ENCODE data around the gene STK31.
"Not testable (repeated sequence)": the region's sequence is repeated elsewhere in the genome, so short reads cannot be mapped to it uniquely, and the experiment has no call there.

The STK31 gene

DNA sequence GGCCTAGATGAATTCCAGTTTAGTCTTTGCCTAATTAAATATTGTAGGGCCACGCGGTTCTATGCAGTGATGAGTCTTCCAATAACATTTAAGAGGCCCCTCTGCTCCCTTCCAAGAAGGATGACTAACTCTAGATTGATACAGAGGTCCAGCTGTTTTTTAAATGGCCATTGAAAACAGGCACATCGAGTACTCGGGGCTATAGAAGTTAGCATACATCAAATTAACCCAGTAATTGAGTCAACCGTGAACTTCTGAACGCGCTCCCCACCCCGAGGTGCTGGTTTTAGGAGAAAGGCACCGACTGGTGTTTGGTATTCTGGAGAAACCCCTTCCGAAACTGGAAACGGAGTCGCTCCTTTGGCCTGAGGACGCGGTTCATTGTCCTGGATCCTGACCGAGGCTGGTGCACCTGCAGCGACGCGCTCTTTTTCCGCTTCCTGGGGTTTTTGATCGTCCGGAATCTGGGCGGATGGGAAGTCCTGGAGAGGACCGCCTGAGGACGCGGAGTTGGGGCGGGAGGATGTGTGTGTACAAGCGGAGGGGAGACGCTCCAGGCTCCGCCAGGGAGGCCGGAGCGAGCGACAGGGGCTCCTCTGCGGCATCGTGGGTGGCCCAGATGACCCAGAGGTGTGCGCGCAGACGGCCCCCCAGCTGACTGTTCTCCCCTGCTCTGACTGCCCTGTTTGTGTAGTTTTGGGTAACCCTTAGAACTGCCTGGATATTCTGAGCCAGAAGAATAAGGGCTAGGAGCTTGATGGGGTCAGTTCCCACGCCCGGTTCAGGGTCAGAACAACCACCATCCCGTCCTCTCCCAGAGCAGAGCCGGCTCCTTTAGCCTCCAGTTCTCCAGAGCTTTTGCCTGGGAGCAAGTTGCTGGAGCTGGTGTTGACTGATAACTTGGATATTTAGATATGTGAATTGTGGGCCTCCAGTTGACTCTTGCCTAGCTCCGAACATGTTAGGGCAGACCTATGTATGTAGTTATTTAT, 29.3 kb upstream of the STK31 start:
- H3K27ac ChIP-seq: peak overlapping the region; percentile 68
- no peak for TF ChIP-seq ZFX (IDR thresholded peaks at IDR 0.05)
- TF ChIP-seq, protein P1, sequence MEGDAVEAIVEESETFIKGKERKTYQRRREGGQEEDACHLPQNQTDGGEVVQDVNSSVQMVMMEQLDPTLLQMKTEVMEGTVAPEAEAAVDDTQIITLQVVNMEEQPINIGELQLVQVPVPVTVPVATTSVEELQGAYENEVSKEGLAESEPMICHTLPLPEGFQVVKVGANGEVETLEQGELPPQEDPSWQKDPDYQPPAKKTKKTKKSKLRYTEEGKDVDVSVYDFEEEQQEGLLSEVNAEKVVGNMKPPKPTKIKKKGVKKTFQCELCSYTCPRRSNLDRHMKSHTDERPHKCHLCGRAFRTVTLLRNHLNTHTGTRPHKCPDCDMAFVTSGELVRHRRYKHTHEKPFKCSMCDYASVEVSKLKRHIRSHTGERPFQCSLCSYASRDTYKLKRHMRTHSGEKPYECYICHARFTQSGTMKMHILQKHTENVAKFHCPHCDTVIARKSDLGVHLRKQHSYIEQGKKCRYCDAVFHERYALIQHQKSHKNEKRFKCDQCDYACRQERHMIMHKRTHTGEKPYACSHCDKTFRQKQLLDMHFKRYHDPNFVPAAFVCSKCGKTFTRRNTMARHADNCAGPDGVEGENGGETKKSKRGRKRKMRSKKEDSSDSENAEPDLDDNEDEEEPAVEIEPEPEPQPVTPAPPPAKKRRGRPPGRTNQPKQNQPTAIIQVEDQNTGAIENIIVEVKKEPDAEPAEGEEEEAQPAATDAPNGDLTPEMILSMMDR (conservative IDR thresholded peaks at IDR 0.05): no peak

DNA sequence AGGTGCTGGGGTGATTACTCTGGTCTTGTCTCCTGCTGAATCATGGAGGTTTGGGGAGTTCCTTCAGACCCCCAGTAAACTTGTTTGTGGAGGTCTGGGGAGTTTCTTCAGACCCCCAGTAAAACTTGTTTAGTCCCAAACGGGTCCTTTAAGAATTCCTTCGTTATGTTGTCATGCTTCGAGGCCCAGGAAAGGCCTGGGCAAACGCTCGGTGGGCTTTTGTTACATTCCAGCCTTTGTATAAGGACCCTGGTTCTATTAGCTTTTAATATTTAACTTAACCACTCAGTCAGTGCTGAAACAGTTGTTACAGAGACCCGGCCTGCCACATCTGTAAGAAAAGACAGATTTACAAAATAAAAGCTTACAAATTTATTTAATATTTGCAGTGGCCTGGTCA, 26.0 kb upstream of the STK31 start:
- not testable (repeated sequence) for H3K27ac ChIP-seq

DNA sequence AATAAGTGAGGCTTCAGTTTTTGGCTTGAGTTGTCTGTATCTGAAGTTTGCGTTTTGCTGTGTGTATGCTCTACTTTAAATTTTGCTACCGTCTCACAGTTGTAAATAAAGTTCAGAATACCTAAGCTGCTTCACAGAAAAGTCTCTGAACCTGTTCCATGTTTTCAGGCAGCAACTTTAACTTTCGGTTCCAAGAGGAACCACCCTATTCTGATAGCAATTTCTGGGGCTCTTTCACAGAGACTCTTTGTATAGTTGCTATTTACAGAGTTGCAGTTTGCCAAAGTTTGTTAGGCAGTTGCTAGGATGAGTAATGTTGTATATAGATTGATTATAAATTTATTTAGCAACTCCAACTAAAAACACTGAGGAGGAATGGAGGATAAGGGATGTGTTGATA, 24.3 kb upstream of the STK31 start:
- H3K27ac ChIP-seq: no peak overlapping the region
- TF ChIP-seq, protein P1 (conservative IDR thresholded peaks at IDR 0.05): no peak
- TF ChIP-seq ZFX (IDR thresholded peaks at IDR 0.05): no peak

DNA sequence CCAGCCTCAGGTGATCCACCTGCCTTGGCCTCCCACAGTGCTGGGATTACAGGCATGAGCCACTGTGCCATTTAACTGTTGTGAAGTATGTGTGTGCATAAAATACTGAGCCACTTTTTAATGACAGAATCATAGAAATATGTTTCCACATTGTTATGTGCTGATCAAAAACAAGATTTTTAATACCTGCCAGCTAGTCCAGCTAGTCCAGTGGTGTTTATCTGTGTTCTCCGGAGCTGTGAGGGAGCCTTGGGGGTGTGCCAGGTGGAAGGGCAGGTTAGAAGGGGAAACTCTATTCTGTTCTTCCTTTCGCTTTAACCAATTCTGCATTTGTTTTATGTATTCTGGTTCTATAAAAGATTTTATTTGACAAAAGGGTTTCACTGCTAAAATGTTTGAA, 23.0 kb upstream of the STK31 start:
- no peak for TF ChIP-seq ZFX (IDR thresholded peaks at IDR 0.05)
- TF ChIP-seq, protein P1 (conservative IDR thresholded peaks at IDR 0.05): no peak
- H3K27ac ChIP-seq: no peak overlapping the region

DNA sequence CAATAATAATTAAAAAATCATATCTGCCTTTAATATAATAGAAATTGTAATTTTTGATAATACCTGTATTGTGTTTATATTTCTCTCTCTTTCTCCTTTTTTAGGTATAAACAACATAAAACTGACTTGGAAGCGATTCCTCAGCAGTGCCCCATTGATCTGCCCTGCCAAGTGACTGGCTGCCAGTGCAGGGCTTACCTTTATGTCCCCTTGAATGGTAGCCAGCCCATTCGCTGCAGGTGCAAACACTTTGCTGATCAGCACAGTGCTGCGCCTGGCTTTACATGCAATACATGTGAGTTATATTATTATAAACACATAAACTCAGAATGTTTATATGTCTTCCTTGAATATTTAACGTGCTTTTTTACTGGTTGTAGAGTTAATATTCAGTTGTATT, 20.9 kb upstream of the STK31 start:
- H3K27ac ChIP-seq: no peak overlapping the region
- no peak for TF ChIP-seq ZFX (IDR thresholded peaks at IDR 0.05)
- TF ChIP-seq, protein P1 (conservative IDR thresholded peaks at IDR 0.05): no peak

DNA sequence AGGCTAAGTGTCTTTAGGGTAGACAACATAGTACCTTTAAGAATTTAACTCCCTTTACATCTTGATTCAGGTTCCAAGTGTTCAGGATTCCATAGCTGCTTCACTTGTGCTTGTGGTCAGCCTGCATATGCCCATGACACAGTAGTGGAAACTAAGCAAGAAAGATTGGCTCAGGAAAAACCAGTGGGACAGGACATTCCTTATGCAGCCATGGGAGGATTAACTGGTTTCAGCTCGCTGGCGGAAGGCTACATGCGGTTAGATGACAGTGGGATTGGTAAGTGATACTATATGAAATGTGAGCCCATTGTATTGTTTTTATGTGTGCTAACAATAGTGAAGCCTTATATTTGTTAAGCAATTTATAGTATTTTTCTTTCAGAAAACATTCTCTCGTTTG, 18.7 kb upstream of the STK31 start:
- TF ChIP-seq, protein P1 (conservative IDR thresholded peaks at IDR 0.05): no peak
- TF ChIP-seq ZFX (IDR thresholded peaks at IDR 0.05): no peak
- H3K27ac ChIP-seq: no peak overlapping the region

DNA sequence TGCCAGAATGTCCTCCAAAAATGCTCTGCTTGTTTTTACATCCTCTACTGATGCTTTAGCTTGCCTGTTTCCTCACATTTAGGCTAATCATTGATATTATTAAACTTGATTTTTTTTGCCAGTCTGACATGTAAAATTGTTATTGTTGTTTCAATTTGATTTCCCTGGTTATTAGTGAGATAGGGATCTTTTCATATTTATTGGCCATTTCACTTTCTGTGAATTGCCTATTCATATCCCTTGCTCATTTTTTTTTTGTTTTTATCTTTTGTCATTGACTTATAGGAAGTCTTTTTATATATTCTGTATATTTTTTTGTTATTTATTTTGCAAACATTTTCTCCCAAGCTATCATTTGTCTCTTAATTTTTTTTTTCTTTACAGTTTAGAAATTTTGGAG, 16.8 kb upstream of the STK31 start:
- no peak overlapping the region for H3K27ac ChIP-seq
- no peak for TF ChIP-seq ZFX (IDR thresholded peaks at IDR 0.05)
- TF ChIP-seq, protein P1 (conservative IDR thresholded peaks at IDR 0.05): no peak

All from C4-2B (cell line).